Urinary bladder (tissue), 4 donors: ENCODE results near the gene GPR78. TPM values are rescaled to one million over a fixed set of nuclear protein-coding genes. Genes with fewer than 3 reads are reported as not detected.

Source experiments
- DNase-seq: peaks from one replicate; pipeline ENCODE4 v3.0.0-alpha.2; 2015; ENCODE audit errors: extremely low spot score
- H3K27ac ChIP-seq: one replicate; pipeline ENCODE4 v1.5.1; 2013; ENCODE audit warnings: low read depth, mild to moderate bottlenecking, moderate library complexity
- H3K36me3 ChIP-seq: one replicate; pipeline ENCODE4 v1.6.1; 2013; ENCODE audit warnings: mild to moderate bottlenecking, moderate library complexity; ENCODE audit not compliant: insufficient read depth
- H3K4me1 ChIP-seq: one replicate; pipeline ENCODE4 v1.6.1; 2013; ENCODE audit warnings: mild to moderate bottlenecking, moderate library complexity; ENCODE audit not compliant: insufficient read depth
- H3K4me3 ChIP-seq: one replicate; pipeline ENCODE4 v1.5.1; 2013; ENCODE audit warnings: low read depth, low read length
- WGBS: extraction: QIAGEN DNeasy Blood & Tissue Kit; methylation state at CpG from one replicate; pipeline ENCODE4 v1.1.7; 2013; 5-methylcytosine and 5-hydroxymethylcytosine counted together
- polyA plus RNA-seq: library from polyadenylated mRNA; stranded (reverse); fragments of 200-250 nt; gene quantifications from one replicate; pipeline ENCODE4 v1.2.3, GENCODE V29; 2013
- total RNA-seq: library from RNA; depleted of rRNA; stranded (reverse); fragments of >200 nt; gene quantifications from one replicate; pipeline ENCODE4 v1.2.3, GENCODE V29; 2014
- donor health status: healthy with polysubstance abuse.
- donor health status: healthy.

Gene GPR78
- total and polyA plus RNA-seq, 2 donors: 0.29 to 3.6 TPM

DNA sequence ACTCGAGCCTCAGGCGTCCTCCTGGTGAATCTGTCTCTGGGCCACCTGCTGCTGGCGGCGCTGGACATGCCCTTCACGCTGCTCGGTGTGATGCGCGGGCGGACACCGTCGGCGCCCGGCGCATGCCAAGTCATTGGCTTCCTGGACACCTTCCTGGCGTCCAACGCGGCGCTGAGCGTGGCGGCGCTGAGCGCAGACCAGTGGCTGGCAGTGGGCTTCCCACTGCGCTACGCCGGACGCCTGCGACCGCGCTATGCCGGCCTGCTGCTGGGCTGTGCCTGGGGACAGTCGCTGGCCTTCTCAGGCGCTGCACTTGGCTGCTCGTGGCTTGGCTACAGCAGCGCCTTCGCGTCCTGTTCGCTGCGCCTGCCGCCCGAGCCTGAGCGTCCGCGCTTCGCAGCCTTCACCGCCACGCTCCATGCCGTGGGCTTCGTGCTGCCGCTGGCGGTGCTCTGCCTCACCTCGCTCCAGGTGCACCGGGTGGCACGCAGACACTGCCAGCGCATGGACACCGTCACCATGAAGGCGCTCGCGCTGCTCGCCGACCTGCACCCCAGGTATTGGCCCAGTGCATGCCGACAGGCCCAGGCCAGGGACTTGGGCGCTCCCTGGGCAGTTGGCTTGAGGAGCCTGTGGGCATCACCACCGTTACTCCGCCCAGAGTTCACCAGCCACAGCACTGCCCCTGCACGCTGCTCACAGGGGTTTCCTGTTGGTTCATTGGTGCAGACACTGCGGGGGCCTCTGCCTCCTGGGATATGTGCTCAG lies 1.1 kb downstream of the GPR78 start:
- Histone ChIP-seq H3K27ac (no peak overlapping the region), H3K4me3 (no peak overlapping the region), H3K4me1 (no peaks in the 10 kb centered on the region), H3K36me3 (no peaks in the 10 kb centered on the region)
- WGBS: 62% methylated on average over 66 of the region's 66 CpGs
- DNase-seq: no peak

DNA sequence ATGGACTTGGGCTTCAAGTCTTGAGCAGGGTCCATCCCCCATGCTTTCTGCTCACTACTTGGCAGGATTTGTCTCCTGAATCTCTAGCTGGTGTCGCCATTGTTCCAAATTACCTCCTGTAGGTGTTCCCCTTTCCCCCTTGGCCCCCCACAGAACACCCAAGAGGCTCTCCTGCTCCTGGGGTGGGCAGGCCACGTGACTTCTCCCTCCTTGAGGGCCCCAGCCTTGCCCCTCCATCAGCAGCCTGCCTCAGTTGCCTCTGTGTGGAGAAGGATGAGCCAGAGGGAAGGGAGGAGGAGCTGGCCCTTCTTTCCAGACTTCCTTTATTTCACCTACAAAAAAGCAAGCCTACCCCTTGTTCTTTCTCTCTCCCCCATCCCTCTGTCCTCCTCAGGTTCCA lies 1.8 kb downstream of the GPR78 start:
- WGBS: 64% methylated on average over 2 of the region's 2 CpGs
- DNase-seq: no peak
- Histone ChIP-seq H3K27ac (no peak overlapping the region), H3K4me1 (no peaks in the 10 kb centered on the region), H3K36me3 (no peaks in the 10 kb centered on the region), H3K4me3 (no peak overlapping the region)

DNA sequence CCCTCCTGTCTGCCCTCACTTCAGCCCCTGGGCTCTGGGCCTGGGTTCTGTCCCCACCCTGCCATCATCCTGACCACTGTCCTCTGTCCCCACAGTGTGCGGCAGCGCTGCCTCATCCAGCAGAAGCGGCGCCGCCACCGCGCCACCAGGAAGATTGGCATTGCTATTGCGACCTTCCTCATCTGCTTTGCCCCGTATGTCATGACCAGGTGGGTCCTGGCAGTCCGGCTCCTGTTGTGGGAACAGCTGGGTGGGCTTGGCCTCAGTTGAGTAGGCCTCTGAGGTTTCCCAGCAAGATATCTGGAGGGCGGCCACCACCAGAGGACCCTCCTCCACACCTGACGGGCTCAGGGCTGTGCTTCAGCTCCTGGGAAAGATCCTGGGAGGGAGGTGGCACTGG lies 2.2 kb downstream of the GPR78 start:
- no peaks in the 10 kb centered on the region for H3K4me1 ChIP-seq
- no peak for DNase-seq
- no peaks in the 10 kb centered on the region for H3K36me3 ChIP-seq
- no peak overlapping the region for H3K4me3 ChIP-seq
- H3K27ac ChIP-seq: no peak overlapping the region
- 91% methylated on average over 12 of the region's 12 CpGs for WGBS

DNA sequence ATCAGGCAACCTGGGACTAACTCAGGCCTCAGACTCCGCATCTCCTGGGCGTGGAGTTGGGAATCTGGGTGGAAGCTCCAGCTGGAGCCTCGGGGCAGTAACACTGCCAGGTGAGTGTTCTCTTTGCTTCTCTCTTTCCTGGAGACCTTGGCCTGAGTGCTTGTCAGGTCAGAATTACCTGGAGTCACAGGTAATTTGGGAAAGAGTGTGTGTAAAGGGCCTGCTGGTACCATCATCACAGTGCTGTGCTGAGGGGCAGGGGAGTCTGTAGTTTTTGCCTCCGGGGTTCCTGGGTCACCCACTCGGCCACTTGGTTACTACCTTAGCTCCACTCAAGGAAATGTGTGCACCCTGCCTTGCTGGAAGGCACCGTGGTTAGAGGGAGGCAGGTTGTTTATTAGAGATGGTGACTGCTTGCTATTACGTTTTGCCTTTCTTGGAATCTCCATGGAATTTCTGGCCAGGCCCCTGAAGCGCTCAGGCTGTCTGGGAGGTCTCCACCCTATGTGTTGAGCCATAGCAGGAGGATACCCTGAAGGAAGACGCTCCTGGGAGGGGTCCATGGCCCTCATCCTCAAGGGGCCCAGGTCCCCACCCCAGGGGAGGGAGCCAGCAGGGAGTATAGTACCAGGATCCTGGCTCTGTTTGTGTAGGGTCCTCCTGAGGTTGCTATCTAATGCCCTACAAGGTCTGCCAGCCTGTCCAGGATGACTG lies 2.9 kb downstream of the GPR78 start:
- H3K4me3 ChIP-seq: no peak overlapping the region
- H3K27ac ChIP-seq: no peak overlapping the region
- no peaks in the 10 kb centered on the region for H3K4me1 ChIP-seq
- WGBS: 62% methylated on average over 9 of the region's 9 CpGs
- no peak for DNase-seq
- no peaks in the 10 kb centered on the region for H3K36me3 ChIP-seq

DNA sequence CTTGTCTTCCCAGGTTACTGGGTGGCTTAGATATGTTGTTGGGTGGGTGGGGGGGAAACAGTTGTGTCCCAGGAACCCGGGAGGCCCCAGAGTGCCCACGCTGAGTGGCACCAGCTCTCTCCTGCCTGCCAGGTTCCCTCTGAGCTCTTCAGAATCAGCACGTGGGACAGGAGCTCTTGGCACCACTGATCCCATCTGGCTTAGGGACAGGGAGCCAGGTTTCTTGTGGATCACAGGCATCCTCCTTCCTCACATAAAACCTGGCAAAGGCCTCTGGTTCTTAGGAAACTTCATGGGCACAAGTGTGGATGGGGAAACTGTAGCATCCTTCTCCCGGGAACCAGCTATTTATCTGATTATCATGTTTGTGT lies 3.4 kb downstream of the GPR78 start:
- Histone ChIP-seq H3K4me3 (no peak overlapping the region), H3K27ac (no peak overlapping the region), H3K36me3 (no peaks in the 10 kb centered on the region), H3K4me1 (no peaks in the 10 kb centered on the region)
- DNase-seq: no peak
- 70% methylated on average over 4 of the region's 4 CpGs for WGBS

DNA sequence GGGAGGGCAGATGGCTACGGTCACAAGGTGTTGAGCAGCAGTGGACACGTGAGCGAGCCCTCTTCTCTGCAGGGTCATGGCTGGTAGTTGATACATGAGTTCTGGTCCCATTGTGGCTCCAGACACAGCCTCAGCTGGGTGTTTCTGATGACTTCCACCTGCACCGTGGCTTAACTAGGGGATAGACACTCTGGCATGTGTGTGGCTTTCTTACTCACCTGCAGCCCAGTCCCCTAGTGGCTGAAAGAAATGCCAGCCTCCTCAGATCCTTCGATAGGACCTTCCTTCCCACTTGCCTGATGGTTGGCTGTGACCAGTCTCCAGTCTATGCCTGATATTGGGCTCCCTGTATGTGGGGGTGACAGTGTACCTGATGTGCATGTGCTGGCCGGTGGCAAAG lies 5.0 kb downstream of the GPR78 start:
- H3K4me1 ChIP-seq: no peaks in the 10 kb centered on the region
- no peak overlapping the region for H3K27ac ChIP-seq
- no peak overlapping the region for H3K4me3 ChIP-seq
- no peaks in the 10 kb centered on the region for H3K36me3 ChIP-seq
- no peak for DNase-seq
- 43% methylated on average over 6 of the region's 6 CpGs for WGBS

DNA sequence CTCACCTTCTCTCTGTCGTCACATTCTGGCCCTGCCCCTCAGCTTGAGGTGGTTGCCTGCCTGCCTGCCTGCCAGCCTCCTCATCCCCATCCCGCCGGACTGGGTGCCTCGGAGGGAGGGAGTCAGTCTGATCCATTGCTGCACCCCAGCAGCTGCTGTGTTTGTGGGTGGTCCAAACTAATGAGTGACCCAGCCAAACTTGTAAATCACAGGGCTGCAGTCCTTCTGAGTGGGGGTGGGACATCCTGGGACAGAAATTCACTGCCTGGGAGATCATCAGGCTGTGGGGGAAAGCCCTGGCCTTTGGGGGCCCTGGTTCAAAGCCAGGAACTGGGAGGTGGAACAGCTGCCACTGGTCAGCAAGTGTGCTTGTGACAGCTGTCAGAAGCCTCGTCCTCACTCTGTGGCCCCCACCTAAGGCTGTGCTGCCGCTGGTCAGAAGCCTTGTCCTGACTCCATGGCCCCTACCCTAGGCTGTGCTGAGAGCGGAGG lies 5.6 kb downstream of the GPR78 start:
- WGBS: 31% methylated on average over 7 of the region's 7 CpGs
- no peak for DNase-seq
- H3K4me1 ChIP-seq: no peaks in the 10 kb centered on the region

DNA sequence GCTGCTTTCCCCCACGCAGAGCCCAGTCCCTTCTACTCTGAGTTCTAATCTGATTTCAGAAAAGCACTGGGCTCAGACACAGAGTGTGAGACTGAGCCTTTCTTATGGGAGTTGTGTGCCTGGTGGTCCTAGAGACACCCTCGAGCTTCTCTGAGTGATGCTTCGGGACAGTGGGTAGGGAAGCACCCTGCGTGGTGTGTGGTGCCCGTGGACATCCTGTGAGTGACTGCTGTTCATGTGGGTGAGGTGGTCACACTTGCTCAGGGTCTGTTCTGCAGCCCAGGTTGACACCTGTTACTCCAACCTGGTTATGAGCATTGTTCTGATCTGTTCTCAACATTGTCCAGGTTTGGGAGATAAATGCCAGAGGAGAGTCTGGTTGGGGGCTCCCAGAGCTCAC lies 6.1 kb downstream of the GPR78 start:
- DNase-seq: no peak
- no peaks in the 10 kb centered on the region for H3K36me3 ChIP-seq
- WGBS: 56% methylated on average over 5 of the region's 5 CpGs
- no peak overlapping the region for H3K4me3 ChIP-seq
- no peak overlapping the region for H3K27ac ChIP-seq
- no peaks in the 10 kb centered on the region for H3K4me1 ChIP-seq

More for the DNA sequence above, 5.6 kb downstream of the GPR78 start:
- Histone ChIP-seq H3K36me3 (no peaks in the 10 kb centered on the region), H3K4me3 (no peak overlapping the region), H3K27ac (no peak overlapping the region)

DNA sequence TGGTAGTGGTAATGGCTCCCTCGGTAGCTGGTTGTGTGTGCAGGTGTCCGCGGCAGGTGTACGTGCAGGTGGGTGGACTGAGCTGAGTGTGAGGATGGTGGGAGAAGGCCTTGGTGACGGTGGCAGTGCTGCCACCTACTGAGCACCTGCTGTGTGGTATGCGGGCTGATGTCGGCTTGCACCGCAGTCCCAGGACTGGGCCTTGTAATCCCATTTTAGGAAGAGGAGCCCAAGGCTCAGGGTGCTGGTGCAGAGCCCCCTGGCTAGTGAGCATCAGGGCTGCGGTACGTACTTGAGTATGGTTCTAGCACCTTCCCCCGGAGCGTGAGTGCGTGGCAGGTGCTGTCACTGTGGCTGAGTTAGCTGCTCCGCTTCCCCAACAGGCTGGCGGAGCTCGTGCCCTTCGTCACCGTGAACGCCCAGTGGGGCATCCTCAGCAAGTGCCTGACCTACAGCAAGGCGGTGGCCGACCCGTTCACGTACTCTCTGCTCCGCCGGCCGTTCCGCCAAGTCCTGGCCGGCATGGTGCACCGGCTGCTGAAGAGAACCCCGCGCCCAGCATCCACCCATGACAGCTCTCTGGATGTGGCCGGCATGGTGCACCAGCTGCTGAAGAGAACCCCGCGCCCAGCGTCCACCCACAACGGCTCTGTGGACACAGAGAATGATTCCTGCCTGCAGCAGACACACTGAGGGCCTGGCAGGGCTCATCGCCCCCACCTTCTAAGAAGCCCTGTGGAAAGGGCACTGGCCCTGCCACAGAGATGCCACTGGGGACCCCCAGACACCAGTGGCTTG lies 6.7 kb downstream of the GPR78 start:
- H3K4me3 ChIP-seq: no peak overlapping the region
- DNase-seq: no peak
- 84% methylated on average over 37 of the region's 37 CpGs for WGBS

DNA sequence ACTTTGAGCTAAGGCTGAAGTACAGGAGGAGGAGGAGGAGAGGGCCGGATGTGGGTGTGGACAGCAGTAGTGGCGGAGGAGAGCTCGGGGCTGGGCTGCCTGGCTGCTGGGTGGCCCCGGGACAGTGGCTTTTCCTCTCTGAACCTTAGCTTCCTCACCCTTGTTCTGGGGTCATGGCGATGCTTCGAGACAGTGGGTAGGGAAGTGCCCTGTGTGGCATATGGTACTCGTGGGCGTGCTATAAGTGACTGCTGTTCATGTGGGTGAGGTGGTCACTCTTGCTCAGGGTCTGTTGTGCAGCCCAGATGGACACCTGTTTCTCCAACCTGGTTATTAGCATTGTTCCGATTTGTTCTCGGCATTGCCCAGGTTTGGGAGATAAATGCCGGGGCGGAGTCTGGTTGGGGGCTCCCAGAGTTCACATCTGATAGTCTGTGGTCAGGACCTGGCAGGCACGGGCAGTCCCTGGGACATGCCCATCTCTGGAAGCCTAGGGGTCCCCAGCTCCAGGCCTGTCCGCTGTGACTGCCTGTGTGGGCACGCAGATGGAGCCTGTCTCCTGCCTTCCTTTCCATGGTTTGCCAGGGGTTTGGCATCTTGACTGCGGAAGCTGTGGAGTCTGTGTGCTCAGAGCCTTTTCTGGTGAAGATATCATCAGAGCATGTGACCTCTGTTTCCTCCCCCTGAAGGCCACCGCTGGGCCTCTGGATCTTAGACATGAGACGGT lies 7.4 kb downstream of the GPR78 start:
- WGBS: 87% methylated on average over 18 of the region's 18 CpGs

More for the DNA sequence above, 6.7 kb downstream of the GPR78 start:
- Histone ChIP-seq H3K27ac (no peak overlapping the region), H3K36me3 (no peaks in the 10 kb centered on the region), H3K4me1 (no peaks in the 10 kb centered on the region)

DNA sequence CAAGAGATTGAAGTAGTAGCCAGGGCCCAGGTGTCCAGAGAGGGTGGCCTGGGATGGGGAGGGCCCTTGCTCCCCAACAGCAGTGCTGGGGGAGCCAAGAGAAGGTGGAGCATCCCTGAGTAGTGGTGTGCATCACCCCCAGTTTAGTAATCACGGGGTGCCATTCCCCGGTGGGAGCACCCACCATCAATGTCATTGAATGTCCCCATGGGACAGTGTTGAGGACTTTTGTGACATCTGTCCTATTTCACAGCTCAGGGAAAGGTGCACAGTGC lies 7.9 kb downstream of the GPR78 start:
- no peak overlapping the region for H3K27ac ChIP-seq
- 83% methylated on average over 2 of the region's 2 CpGs for WGBS
- no peaks in the 10 kb centered on the region for H3K4me1 ChIP-seq
- DNase-seq: no peak
- no peak overlapping the region for H3K4me3 ChIP-seq
- H3K36me3 ChIP-seq: no peaks in the 10 kb centered on the region

More for the DNA sequence above, 7.4 kb downstream of the GPR78 start:
- Histone ChIP-seq H3K4me1 (no peaks in the 10 kb centered on the region), H3K36me3 (no peaks in the 10 kb centered on the region), H3K27ac (no peak overlapping the region), H3K4me3 (no peak overlapping the region)
- DNase-seq: no peak

DNA sequence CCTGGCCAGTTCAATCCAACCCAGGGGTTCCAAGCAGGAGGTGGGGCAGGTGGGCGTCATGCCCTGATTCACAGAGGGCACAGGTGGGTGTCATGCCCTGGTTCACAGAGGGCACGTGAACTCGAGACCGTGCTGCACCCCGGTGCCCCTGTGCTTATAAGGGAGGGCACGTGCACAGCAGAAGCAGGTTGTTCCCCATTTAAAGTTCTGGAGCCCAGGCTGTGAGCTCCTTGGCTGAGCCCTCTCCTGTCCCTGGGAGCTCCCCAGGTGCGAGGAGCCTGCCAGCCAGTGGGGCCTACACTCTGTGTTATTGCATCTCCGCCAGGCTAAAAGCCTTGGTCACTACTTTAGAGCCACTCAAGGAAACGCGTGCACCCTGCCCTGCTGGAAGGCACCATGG lies 9.1 kb downstream of the GPR78 start:
- no peak overlapping the region for H3K4me3 ChIP-seq
- H3K4me1 ChIP-seq: no peaks in the 10 kb centered on the region
- no peak overlapping the region for H3K27ac ChIP-seq
- 83% methylated on average over 10 of the region's 10 CpGs for WGBS
- H3K36me3 ChIP-seq: no peaks in the 10 kb centered on the region
- no peak for DNase-seq

DNA sequence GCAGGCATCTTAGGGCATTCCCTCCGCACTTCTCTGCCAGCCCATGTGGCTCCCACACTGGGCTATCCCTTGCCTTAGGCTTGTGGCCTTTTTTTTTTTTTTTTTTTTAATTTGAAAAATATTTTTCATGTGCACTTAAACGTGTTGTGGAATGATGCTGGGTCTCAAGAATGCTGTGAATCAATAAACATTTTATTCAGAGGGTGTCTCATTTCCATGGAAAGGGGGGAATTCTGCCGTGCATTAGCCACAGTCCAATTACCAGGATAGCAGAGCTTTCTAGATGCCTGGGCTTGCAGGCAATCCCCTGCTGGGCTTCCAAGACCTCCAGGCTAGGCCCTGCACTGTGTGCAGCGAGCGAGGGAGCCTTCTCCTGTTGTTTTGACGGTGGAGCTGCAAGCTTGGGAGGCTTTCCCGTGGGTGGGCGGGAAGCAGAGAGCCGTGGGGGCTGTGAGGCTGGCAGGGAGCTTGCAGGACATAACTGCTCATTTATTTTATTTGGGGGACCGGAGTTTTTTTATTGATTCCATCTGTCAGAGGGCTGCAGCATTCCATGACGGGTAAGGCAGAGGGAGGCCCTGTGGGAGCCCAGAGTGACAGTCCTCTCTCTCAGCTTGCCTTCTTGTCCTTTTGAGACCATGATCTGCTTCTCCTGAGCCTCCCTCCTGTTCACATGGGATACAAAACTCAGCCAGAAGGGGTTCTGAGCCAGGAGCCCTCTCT lies 9.8 kb downstream of the GPR78 start:
- WGBS: 62% methylated on average over 11 of the region's 11 CpGs
- DNase-seq: no peak
- Histone ChIP-seq H3K4me1 (no peaks in the 10 kb centered on the region), H3K4me3 (no peak overlapping the region), H3K36me3 (no peaks in the 10 kb centered on the region), H3K27ac (no peak overlapping the region)
